Epithelial cell of esophagus (primary cell): ENCODE results near the gene PCDH17.

Experiments used
- DNase-seq: peaks from one replicate; pipeline ENCODE4 v3.0.0; 2010; ENCODE audit warnings: low read depth
- H3K4me3 ChIP-seq: 2 replicates; pipeline ENCODE4 v1.5.1; 2011; ENCODE audit warnings: mild to moderate bottlenecking, low read length, control low read depth
- CTCF ChIP-seq: IDR thresholded peaks from 2 replicates; pipeline ENCODE4 v1.5.1; 2011; ENCODE audit warnings: low read depth, mild to moderate bottlenecking, low read length, control low read depth, inconsistent platforms; ENCODE audit not compliant: insufficient read depth; ENCODE audit errors: missing control alignments

PCDH17 gene

GRCh38 chr13:57635541-57636085 lies 4.1 kb downstream of the PCDH17 start:
- DNase-seq, result no peak
- H3K4me3 ChIP-seq, result no peak overlapping the region
- no peak for TF ChIP-seq CTCF

GRCh38 chr13:57636816-57637215 lies 5.3 kb downstream of the PCDH17 start:
- no peak for DNase-seq

GRCh38 chr13:57637515-57637914 lies 6.0 kb downstream of the PCDH17 start:
- no peak for TF ChIP-seq CTCF
- DNase-seq, result no peak

More at GRCh38 chr13:57636816-57637215, 5.3 kb downstream of the PCDH17 start:
- TF ChIP-seq CTCF, result no peak
- H3K4me3 ChIP-seq, result no peak overlapping the region

GRCh38 chr13:57638186-57638890 lies 6.8 kb downstream of the PCDH17 start:
- no peak for DNase-seq
- TF ChIP-seq CTCF, result no peak
- H3K4me3 ChIP-seq, result no peak overlapping the region

More at GRCh38 chr13:57637515-57637914, 6.0 kb downstream of the PCDH17 start:
- no peak overlapping the region for H3K4me3 ChIP-seq

- no peak for TF ChIP-seq CTCF
- no peak overlapping the region for H3K4me3 ChIP-seq
- no peak for DNase-seq
Observed at GRCh38 chr13:57640607-57641006, 9.1 kb downstream of the PCDH17 start.

GRCh38 chr13:57641051-57641450 lies 9.5 kb downstream of the PCDH17 start:
- no peak for DNase-seq
- no peak for TF ChIP-seq CTCF
- H3K4me3 ChIP-seq, result no peak overlapping the region

- no peak for DNase-seq
- TF ChIP-seq CTCF, result no peak
- H3K4me3 ChIP-seq, result no peak overlapping the region
Observed at GRCh38 chr13:57644106-57644505, 12.6 kb downstream of the PCDH17 start.
